Brain microvascular endothelial cell (primary cell): Measurements from ENCODE around the gene DHX15.

ENCODE experiments used
- DNase-seq: peaks from one replicate; pipeline ENCODE4 v3.0.0-alpha.2; 2020
- H3K27ac ChIP-seq: fragments of 250-450 bp; sonication (Bioruptor Pico); 2 replicates; pipeline ENCODE4 v1.5.1; 2020; ENCODE audit warnings: mild to moderate bottlenecking, moderate library complexity
- H3K27me3 ChIP-seq: fragments of 250-450 bp; sonication (Bioruptor Pico); replicated peaks from 2 replicates; pipeline ENCODE4 v1.5.1; 2020; ENCODE audit warnings: mild to moderate bottlenecking
- H3K36me3 ChIP-seq: fragments of 250-450 bp; sonication (Bioruptor Pico); replicated peaks from 2 replicates; pipeline ENCODE4 v1.5.1; 2020; ENCODE audit warnings: mild to moderate bottlenecking
- H3K4me3 ChIP-seq: 2 replicates; pipeline ENCODE4 v1.5.1; 2011; ENCODE audit warnings: low read depth, mild to moderate bottlenecking, control low read depth, low read length, moderate library complexity
- CTCF ChIP-seq: IDR thresholded peaks from 2 replicates; pipeline ENCODE4 v1.5.1; 2011; ENCODE audit warnings: low read depth, mild to moderate bottlenecking, moderate library complexity, low read length, control low read depth, inconsistent platforms; ENCODE audit errors: missing control alignments
- in situ Hi-C: cut with HindIII; loops from 2 replicates; pipeline ENCODE4 v1.10.0; 2017; ENCODE audit warnings: low sequenced_read_pairs, low pct_ligation_motif_present

Gene DHX15

GRCh38 chr4:24496597-24496996, 87.8 kb downstream of the DHX15 start:
- H3K27me3 ChIP-seq: no peaks in the 10 kb centered on the region
- no peak for TF ChIP-seq CTCF
- H3K36me3 ChIP-seq: no peaks in the 10 kb centered on the region
- no peak overlapping the region for H3K4me3 ChIP-seq
- H3K27ac ChIP-seq: no peak overlapping the region
- DNase-seq: no peak
- in situ Hi-C loops: no loop called here

GRCh38 chr4:24495388-24495787, 89.0 kb downstream of the DHX15 start:
- Histone ChIP-seq H3K27me3 (no peaks in the 10 kb centered on the region), H3K36me3 (no peaks in the 10 kb centered on the region), H3K4me3 (no peak overlapping the region), H3K27ac (no peak overlapping the region)
- in situ Hi-C loops: no loop called here
- DNase-seq: no peak
- TF ChIP-seq CTCF: no peak

GRCh38 chr4:24489870-24490269, 94.5 kb downstream of the DHX15 start:
- no peak for TF ChIP-seq CTCF
- in situ Hi-C loops: no loop called here
- Histone ChIP-seq H3K4me3 (no peak overlapping the region), H3K27ac (no peak overlapping the region), H3K36me3 (no peaks in the 10 kb centered on the region), H3K27me3 (no peaks in the 10 kb centered on the region)
- no peak for DNase-seq

- in situ Hi-C loops: no loop called here
- peak; percentile 95 for TF ChIP-seq CTCF
- no peak overlapping the region for H3K4me3 ChIP-seq
- no peak overlapping the region for H3K27ac ChIP-seq
- H3K27me3 ChIP-seq: no peaks in the 10 kb centered on the region
- H3K36me3 ChIP-seq: no peaks in the 10 kb centered on the region
- peak; percentile 62 for DNase-seq
Measured at GRCh38 chr4:24488399-24489164, 95.8 kb downstream of the DHX15 start.

- Histone ChIP-seq H3K27ac (no peak overlapping the region), H3K4me3 (no peak overlapping the region), H3K27me3 (no peaks in the 10 kb centered on the region), H3K36me3 (no peaks in the 10 kb centered on the region)
- DNase-seq: peak; percentile 12
- in situ Hi-C loops: no loop called here
- TF ChIP-seq CTCF: no peak
Measured at GRCh38 chr4:24482871-24483270, 101.5 kb downstream of the DHX15 start.

GRCh38 chr4:24477919-24478318, 106.4 kb downstream of the DHX15 start:
- Histone ChIP-seq H3K36me3 (no peaks in the 10 kb centered on the region), H3K27me3 (no peaks in the 10 kb centered on the region), H3K4me3 (no peak overlapping the region), H3K27ac (no peak overlapping the region)
- DNase-seq: peak; percentile 76
- TF ChIP-seq CTCF: no peak
- in situ Hi-C loops: no loop called here
